ENCODE measurements around the gene TMEM132D.

Gene TMEM132D

DNA sequence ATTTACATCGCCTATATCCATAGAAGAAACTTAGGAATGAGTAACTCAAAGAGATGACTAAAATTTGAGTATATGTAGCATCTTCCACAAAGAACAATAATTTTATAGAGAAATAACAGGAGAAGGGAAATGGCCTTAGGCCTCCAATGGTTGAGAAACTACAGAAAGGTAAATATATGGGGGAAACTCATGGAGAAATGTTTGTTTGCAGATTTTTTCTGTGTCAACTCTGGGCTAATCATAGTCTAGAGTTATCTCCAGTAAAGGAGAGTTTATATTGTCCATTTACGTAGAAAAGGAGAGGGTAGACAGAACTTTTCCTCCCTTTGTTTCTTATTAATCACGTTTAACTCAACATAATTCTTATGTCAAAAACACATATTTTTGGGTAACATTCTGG, 806.4 kb downstream of the TMEM132D start:
- TF ChIP-seq, protein P1, sequence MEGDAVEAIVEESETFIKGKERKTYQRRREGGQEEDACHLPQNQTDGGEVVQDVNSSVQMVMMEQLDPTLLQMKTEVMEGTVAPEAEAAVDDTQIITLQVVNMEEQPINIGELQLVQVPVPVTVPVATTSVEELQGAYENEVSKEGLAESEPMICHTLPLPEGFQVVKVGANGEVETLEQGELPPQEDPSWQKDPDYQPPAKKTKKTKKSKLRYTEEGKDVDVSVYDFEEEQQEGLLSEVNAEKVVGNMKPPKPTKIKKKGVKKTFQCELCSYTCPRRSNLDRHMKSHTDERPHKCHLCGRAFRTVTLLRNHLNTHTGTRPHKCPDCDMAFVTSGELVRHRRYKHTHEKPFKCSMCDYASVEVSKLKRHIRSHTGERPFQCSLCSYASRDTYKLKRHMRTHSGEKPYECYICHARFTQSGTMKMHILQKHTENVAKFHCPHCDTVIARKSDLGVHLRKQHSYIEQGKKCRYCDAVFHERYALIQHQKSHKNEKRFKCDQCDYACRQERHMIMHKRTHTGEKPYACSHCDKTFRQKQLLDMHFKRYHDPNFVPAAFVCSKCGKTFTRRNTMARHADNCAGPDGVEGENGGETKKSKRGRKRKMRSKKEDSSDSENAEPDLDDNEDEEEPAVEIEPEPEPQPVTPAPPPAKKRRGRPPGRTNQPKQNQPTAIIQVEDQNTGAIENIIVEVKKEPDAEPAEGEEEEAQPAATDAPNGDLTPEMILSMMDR (IDR thresholded peaks at IDR 0.05; ENCODE audit: insufficient read depth, low read length, missing control alignments) = no peak
- CTCF ChIA-PET = no interaction called here
- POLR2A ChIA-PET = no interaction called here
- H3K4me3 ChIP-seq (ENCODE audit: low read depth, low read length) = no peak overlapping the region
- no peak for DNase-seq (ENCODE audit: low read depth, low spot score)

DNA sequence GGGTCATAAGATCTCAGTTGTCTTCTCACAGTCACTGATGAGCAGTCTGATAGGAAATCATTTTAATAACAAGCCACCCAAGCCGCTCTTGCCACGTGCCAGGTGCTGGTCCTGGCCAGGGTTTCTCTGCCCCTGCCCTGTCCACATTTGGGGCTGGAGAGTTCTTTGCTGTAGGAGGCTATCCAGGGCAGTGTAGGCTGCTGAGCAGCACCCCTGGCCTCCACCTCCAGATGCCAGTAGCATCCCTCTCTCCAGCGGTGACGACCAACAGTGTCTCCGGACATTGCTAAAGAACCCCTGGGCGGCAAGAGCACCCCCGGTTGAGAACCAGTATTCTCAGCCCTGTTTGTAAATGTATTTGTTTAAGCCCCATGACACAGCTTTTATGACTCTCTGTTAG, 806.9 kb downstream of the TMEM132D start:
- no peak for DNase-seq (ENCODE audit: low read depth, low spot score)
- TF ChIP-seq, protein P1 (IDR thresholded peaks at IDR 0.05; ENCODE audit: insufficient read depth, low read length, missing control alignments) = no peak
- CTCF ChIA-PET = no interaction called here
- POLR2A ChIA-PET = no interaction called here
- no peak overlapping the region for H3K4me3 ChIP-seq (ENCODE audit: low read depth, low read length)

DNA sequence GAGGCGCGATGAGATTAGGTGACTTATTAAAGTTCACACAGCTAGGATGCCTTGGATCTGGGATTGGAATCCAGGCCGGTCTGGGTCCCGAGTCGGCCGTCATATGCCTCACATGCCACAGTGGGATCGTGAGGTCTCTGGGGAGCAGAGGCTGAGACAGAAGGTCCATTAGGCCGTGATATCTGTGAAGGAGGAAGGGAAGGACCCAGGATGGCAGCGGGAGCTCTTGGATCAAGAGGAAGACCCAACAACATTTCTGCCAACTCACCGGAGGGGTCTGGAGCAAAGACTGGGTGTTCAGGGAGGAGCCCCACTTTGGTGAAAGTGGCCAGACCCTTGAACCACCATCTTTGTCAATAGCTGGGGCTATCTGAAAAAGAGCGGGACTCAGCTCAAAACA, 807.6 kb downstream of the TMEM132D start:
- ChIA-PET POLR2A (no interaction called here), CTCF (no interaction called here)
- no peak for DNase-seq (ENCODE audit: low read depth, low spot score)
- TF ChIP-seq, protein P1 (IDR thresholded peaks at IDR 0.05; ENCODE audit: insufficient read depth, low read length, missing control alignments) = no peak
- no peak overlapping the region for H3K4me3 ChIP-seq (ENCODE audit: low read depth, low read length)

DNA sequence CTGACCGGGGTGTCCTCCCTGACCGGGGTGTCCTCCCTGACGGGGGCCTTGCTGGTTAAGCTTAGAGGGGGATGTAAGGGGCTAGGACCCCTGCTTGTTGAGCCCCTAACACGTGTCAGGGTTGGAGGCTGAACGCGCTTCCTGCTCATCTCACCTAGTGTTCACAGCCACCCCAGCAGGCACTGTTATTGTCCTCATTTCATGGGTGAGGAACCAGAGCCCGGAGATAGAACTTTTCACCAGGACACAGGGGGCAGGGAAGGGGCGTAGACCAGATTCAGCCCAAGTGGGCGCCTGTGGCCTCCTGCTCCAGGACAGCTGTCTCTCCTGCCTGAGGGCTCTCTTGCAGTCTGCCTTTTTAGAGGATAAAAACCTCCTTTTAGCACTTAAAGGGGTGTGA, 814.2 kb downstream of the TMEM132D start:
- POLR2A ChIA-PET = no interaction called here

DNA sequence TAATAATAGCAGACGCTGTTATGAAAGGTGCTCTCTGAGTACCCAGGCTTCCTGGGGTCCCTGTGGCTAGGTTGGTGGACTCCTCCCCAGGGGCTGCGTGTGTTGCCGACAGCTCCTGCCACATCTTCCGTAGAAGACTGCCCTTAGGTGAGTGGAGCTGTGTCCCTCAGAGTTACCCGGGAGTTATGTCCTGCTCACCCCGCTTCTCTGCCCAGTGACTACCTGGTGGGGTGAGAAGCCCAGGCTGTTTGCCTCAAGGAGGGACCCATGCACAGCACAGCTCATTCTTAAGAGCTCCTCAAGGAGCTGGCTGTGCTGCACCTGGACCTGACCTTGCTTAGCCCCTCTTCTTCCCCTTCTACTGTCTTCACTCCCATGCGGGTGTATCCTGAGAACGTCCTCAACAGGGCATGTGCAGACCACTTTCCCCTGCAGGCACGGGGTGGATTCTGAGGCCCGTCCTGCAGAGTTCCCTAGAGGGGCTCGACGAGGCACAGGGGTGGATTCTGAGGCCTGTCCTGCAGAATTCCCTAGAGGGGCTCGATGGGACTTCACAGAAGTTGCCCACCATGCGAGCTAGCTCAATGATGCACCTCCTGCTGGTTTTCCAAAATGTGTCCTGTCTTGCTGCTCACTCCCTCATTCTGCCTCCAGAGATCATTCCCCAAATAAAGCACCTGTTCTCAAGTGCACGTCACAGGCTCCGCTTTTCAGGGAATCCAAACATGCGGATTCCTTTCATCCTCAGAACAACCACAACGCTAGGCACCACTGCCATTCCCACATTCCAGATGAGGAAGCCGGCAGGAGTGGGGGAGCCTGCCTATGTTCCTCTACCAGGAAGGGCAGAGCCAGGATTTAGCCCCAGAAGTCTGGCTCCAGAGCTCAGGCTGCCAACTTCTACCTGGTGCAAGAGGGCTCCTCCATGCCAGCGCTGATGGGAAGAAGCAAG, 818.7 kb downstream of the TMEM132D start:
- ChIA-PET POLR2A (no interaction called here), CTCF (no interaction called here)
- TF ChIP-seq, protein P1 (IDR thresholded peaks at IDR 0.05; ENCODE audit: insufficient read depth, low read length, missing control alignments) = no peak
- H3K4me3 ChIP-seq (ENCODE audit: low read depth, low read length) = no peak overlapping the region
- no peak for DNase-seq (ENCODE audit: low read depth, low spot score)

More for the DNA sequence above, 814.2 kb downstream of the TMEM132D start:
- no peak for DNase-seq (ENCODE audit: low read depth, low spot score)
- CTCF ChIA-PET = no interaction called here
- TF ChIP-seq, protein P1 (IDR thresholded peaks at IDR 0.05; ENCODE audit: insufficient read depth, low read length, missing control alignments) = no peak
- no peak overlapping the region for H3K4me3 ChIP-seq (ENCODE audit: low read depth, low read length)

DNA sequence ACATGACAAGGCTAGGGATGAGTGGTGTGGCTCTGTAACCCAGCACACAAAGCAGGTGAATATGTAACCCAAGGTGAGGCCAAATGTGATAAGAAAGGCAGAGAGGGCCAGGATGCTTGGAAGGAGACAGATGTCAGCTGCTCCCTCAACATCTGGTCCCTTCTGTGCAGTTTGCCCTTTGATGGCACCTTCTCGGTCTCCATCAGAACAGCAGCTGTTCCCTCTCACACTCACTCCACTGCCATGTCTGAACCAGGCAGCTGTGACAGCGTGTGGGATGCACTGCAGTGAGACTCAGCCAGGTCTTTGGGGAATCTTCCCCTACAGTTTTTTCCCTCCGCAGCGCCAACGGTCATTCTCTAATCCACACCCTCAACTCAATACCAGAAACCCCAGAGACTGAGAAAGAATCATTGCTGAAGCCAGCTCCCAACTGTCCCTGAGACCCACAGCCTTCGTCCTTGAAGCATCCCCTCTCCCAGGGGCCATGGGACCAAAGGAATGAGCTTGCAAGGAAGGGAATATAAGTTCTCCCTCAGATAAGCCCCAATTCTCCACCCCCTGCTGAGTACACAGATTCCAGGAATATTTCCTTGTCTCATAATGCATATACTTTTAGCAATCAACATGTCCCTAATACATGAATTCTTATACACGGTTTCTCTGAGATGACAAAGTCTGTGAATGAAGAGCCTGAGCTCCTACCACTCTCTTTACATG, 820.5 kb downstream of the TMEM132D start:
- CTCF ChIA-PET = no interaction called here
- no peak overlapping the region for H3K4me3 ChIP-seq (ENCODE audit: low read depth, low read length)
- no peak for DNase-seq (ENCODE audit: low read depth, low spot score)
- TF ChIP-seq, protein P1 (IDR thresholded peaks at IDR 0.05; ENCODE audit: insufficient read depth, low read length, missing control alignments) = no peak
- POLR2A ChIA-PET = no interaction called here
